ENCODE results near the gene ZSCAN5B. TPM values are rescaled to one million over a fixed set of nuclear protein-coding genes. Genes with fewer than 3 reads are reported as not detected.

Gene ZSCAN5B, protein sequence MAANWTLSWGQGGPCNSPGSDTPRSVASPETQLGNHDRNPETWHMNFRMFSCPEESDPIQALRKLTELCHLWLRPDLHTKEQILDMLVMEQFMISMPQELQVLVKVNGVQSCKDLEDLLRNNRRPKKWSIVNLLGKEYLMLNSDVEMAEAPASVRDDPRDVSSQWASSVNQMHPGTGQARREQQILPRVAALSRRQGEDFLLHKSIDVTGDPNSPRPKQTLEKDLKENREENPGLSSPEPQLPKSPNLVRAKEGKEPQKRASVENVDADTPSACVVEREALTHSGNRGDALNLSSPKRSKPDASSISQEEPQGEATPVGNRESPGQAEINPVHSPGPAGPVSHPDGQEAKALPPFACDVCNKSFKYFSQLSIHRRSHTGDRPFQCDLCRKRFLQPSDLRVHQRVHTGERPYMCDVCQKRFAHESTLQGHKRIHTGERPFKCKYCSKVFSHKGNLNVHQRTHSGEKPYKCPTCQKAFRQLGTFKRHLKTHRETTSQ
- not detected in 2 replicates for polyA plus RNA-seq

DNA sequence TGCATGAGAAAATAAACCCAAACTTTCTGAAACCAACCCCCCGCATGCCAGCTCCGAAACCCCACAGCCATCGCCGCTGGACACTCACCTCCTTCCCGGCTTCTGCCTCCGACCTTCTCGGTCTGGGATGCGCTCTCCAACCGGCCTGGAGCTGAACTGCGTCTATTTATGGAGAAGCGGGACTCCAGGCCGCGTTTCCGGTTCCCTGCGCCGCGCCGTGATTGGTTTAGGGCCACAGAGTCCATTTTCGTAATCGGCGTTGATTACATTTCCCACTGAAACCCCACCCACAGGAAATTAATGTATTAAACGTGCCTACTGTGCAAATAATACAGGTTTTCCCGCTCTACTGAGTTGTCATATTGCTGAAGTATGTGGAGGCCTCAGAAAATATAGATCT is at the start of gene ZSCAN5B:
Gene ZSCAN5B, minus strand, starts transcription at position 138 of the 400 bp plus-strand sequence. CDS start 4,731 bp downstream, outside the sequence.

DNA sequence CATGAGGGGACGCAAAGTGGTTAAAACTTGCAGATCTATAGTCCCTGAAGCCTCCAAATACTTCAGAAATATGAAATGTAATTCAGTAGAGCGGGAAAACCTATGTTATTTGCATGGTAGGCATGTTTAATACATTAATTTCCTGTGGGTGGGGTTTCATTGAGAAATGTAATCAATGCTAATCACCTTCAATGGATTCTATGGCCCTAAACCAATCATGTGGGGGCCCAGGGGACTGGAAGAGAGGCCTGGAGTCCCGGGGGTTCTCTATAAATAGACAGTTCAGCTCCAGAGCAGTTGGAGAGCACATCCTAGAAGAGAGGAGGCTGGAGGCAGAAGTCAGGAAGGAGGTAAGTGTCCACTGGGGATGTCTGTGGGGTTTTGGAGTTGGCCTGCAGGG is 4.4 kb upstream of the ZSCAN5B start, which contains the start of gene ZSCAN5C:
Gene ZSCAN5C, plus strand, starts transcription at position 301 of the 400 bp plus-strand sequence. CDS start 3,641 bp downstream, outside the sequence.

DNA sequence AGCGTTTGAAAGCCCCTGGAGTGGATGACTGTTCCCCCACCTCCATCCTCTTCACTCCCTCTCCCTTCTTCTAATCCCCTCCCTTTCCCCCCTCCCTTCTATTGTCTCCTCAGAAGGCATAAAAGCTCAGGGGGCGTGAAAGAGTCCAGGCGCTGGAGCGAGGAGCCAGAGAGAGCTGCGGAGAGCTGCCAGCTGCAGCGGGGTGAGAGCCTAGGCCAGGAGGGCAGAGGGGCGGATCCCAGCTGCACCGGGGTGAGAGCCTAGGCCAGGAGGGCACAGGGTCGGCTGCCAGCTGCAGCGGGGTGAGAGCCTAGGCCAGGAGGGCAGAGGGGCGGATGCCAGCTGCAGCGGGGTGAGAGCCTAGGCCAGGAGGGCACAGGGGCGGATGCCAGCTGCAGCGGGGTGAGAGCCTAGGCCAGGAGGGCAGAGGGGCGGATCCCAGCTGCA is 21.7 kb downstream of the ZSCAN5B start, which contains the start of gene GALP:
Gene GALP, plus strand, starts transcription at position 148 of the 447 bp plus-strand sequence. CDS start 1,101 bp downstream, outside the sequence.

DNA sequence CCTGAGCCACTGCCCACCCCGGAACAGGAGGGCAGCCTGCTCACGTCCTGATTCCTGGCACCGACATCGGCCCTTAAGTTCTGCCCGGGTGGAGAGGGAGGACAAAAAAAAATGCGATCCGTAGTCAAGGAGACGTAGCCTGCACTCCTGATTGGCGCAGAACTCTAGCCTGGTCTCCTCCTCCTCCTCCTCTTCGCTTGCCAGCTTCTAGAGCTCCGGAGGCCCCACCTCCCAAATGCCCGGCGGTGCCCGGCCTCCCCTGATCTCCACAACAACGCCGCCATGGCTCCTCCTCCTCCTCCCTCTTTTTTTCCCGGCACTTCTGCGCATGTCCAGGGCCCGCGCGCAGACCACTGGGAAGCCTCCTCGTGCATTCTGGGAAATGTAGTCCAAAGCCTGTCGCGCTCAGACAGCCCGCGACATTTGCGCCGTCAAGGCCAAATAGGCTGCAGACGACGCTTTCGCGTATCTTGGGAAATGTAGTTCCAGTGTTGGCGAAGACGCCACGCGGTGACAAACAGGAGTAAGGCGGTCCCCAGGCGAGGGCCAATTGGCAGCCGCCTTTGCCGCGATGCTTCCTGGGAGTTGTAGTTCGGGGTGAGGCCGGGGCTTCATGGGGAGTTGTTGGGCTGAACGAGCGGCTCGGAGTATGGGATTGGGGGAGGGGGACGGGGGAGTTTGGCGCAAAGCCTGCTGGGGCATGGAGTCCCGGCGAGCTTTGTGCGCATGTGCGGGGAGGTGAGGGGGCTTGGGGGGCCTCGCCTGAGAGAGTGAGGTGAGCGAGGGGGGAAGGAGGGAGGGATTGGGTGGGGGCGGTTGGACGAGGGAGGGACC is 56.8 kb downstream of the ZSCAN5B start, which contains the start of gene ZNF444:
Gene ZNF444, plus strand, starts transcription at position 705 of the 834 bp plus-strand sequence. CDS start 5,625 bp downstream, outside the sequence.

Other genes with a start within 250 kb of the ZSCAN5B start
- not detected in 2 replicates for gene NLRP8, start 250.0 kb downstream of the ZSCAN5B start, polyA plus RNA-seq
- not detected in 2 replicates for gene NLRP5, start 211.0 kb downstream of the ZSCAN5B start, polyA plus RNA-seq
- gene ZNF787, start 76.5 kb downstream of the ZSCAN5B start, polyA plus RNA-seq, result 0.74 and 1.1 TPM in 2 replicates
- 1.7 and 1.9 TPM in 2 replicates for gene ZNF444, start 56.5 kb downstream of the ZSCAN5B start, polyA plus RNA-seq
- not detected in 2 replicates for gene GALP, start 21.8 kb downstream of the ZSCAN5B start, polyA plus RNA-seq
- not detected in 2 replicates for gene ZSCAN5C, start 4.5 kb upstream of the ZSCAN5B start, polyA plus RNA-seq
- not detected in 2 replicates for gene EDDM13, start 75.0 kb upstream of the ZSCAN5B start, polyA plus RNA-seq
- 17.5 and 19.6 TPM in 2 replicates for gene ZSCAN5A, start 117.1 kb upstream of the ZSCAN5B start, polyA plus RNA-seq
- 4.0 and 15.3 TPM in 2 replicates for gene ZNF582, start 195.8 kb upstream of the ZSCAN5B start, polyA plus RNA-seq
- 10.3 and 21.9 TPM in 2 replicates for gene ZNF583, start 206.5 kb upstream of the ZSCAN5B start, polyA plus RNA-seq

All from Purkinje cell (primary cell).